Measurements from ENCODE around the gene GH1. TPM values are rescaled to one million over a fixed set of nuclear protein-coding genes. Genes with fewer than 3 reads are reported as not detected.

Gene GH1
- total RNA-seq, 1 experiment from 2014 or later, result not detected

DNA sequence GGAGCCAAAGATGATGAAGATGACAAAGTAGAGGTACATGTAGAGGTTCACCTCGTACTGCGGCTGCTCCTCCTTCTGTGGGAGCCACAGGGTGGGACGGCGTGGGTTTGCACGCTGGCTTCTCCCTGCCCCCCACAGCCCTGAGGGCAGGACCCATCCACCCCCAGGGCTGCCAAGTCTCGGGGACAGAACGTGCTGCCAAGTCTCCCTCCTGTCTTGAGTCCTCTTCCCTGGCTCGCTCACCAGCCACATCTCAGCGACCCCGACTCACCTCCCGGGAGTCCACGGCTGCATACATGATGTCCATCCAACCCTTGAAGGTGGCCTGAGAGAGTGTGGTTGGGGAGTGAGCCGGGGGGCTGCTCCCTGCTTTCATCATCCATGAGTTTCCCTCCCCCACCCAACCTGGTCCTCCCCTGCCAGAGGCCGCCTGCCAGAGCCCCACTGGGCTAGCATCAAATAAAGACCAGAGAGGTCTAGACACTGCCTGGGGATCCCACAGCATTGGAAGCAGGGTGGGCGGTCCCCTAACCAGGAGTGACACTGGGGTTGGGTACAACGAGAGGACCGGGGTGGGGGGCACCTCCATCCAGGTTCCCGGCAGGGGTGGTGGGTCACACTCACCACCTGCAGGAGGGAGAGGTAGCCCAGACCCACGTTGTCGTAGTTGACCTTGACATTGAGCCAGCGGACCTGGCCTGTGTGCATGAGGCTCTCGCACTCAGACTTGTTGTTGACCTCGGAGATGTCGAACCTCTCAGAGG is 26.3 kb upstream of the GH1 start:
- CTCF ChIA-PET, result interaction anchor here (1.5 to 2.9 kb wide), 4 partner anchors 12 to 44 kb away, joined by 3 to 69 read pairs (median 20); partner anchors contain the start of gene GH1
- no peak overlapping the region for H3K4me2 ChIP-seq (ENCODE audit: low read length)

More for the DNA sequence above, 26.3 kb upstream of the GH1 start:
- no TSS peak for BruUV-seq (replicated peaks)
- Histone ChIP-seq H4K20me1 (ENCODE audit: insufficient read depth) (no peaks in the 10 kb centered on the region), H3K4me1 (ENCODE audit: control insufficient read depth in 1 of 2, insufficient read depth in 2 of 2, low read length in 2 of 2) (peaks cover 0 to 4% of the 10 kb centered on the region in 2 experiments; a peak in 1 of 4 replicates), H3K27ac (ENCODE audit: low read depth, low read length) (no peak overlapping the region), H3K4me3 (replicated peaks in 1 of 2; ENCODE audit: low read depth in 1 of 2, low read length in 2 of 2) (no peak overlapping the region), H3K79me2 (ENCODE audit: insufficient read depth, low read length) (no peaks in the 10 kb centered on the region), H2AFZ (ENCODE audit: low read depth, low read length, poor library complexity, severe bottlenecking) (no peak overlapping the region), H3K27me3 (ENCODE audit: insufficient read depth, low read length) (no peaks in the 10 kb centered on the region), H3K9ac (ENCODE audit: low read length) (no peak overlapping the region), H3K9me2 (ENCODE audit: insufficient read depth) (no peaks in the 10 kb centered on the region), H3K9me3 (ENCODE audit: control insufficient read depth in 1 of 2, insufficient read depth in 1 of 2, low read depth in 1 of 2, low read length in 2 of 2) (no peaks in the 10 kb centered on the region), H3K36me3 (ENCODE audit: control insufficient read depth in 1 of 2, insufficient read depth in 2 of 2, low read length in 2 of 2) (no peaks in the 10 kb centered on the region)
- ChIA-PET RAD21 (ENCODE audit: low non-redundant PET in 1 of 2, low total read pairs in 2 of 2, uncharacterized antibody in 2 of 2, unreplicated experiment in 2 of 2) (interaction anchor here in 1 of 2 experiments (2.2 kb wide), 1 partner anchor 26 kb away, joined by 20 read pairs; the partner anchor contains the start of gene GH1), POLR2A (no interaction called here)
- intact Hi-C loops (cut with micrococcal nuclease), result no loop called here
- no peak for TF ChIP-seq POLR2A (IDR thresholded peaks at IDR 0.05; ENCODE audit: borderline replicate concordance, extremely low read depth, insufficient read depth, insufficient read length)
- no peak for TF ChIP-seq JUND (IDR thresholded peaks at IDR 0.05)
- TF ChIP-seq, protein P1, sequence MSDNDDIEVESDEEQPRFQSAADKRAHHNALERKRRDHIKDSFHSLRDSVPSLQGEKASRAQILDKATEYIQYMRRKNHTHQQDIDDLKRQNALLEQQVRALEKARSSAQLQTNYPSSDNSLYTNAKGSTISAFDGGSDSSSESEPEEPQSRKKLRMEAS (IDR thresholded peaks at IDR 0.05), result no peak
- no peak for TF ChIP-seq CEBPB (IDR thresholded peaks at IDR 0.05; ENCODE audit: low read depth)
- TF ChIP-seq FOSL1 (IDR thresholded peaks at IDR 0.05; ENCODE audit: low read depth), result no peak
- TF ChIP-seq, protein P2, sequence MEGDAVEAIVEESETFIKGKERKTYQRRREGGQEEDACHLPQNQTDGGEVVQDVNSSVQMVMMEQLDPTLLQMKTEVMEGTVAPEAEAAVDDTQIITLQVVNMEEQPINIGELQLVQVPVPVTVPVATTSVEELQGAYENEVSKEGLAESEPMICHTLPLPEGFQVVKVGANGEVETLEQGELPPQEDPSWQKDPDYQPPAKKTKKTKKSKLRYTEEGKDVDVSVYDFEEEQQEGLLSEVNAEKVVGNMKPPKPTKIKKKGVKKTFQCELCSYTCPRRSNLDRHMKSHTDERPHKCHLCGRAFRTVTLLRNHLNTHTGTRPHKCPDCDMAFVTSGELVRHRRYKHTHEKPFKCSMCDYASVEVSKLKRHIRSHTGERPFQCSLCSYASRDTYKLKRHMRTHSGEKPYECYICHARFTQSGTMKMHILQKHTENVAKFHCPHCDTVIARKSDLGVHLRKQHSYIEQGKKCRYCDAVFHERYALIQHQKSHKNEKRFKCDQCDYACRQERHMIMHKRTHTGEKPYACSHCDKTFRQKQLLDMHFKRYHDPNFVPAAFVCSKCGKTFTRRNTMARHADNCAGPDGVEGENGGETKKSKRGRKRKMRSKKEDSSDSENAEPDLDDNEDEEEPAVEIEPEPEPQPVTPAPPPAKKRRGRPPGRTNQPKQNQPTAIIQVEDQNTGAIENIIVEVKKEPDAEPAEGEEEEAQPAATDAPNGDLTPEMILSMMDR (IDR thresholded peaks at IDR 0.05 in 2 of 3, conservative IDR thresholded peaks at IDR 0.05 in 1 of 3; ENCODE audit: borderline replicate concordance in 1 of 3, insufficient read depth in 1 of 3, low read depth in 2 of 3, low read length in 2 of 3), result no peak
- no peak for TF ChIP-seq EZH2 (IDR thresholded peaks at IDR 0.05)
- TF ChIP-seq ZNF274 (IDR thresholded peaks at IDR 0.05; ENCODE audit: low read depth, low read length), result no peak
- TF ChIP-seq, protein P3, sequence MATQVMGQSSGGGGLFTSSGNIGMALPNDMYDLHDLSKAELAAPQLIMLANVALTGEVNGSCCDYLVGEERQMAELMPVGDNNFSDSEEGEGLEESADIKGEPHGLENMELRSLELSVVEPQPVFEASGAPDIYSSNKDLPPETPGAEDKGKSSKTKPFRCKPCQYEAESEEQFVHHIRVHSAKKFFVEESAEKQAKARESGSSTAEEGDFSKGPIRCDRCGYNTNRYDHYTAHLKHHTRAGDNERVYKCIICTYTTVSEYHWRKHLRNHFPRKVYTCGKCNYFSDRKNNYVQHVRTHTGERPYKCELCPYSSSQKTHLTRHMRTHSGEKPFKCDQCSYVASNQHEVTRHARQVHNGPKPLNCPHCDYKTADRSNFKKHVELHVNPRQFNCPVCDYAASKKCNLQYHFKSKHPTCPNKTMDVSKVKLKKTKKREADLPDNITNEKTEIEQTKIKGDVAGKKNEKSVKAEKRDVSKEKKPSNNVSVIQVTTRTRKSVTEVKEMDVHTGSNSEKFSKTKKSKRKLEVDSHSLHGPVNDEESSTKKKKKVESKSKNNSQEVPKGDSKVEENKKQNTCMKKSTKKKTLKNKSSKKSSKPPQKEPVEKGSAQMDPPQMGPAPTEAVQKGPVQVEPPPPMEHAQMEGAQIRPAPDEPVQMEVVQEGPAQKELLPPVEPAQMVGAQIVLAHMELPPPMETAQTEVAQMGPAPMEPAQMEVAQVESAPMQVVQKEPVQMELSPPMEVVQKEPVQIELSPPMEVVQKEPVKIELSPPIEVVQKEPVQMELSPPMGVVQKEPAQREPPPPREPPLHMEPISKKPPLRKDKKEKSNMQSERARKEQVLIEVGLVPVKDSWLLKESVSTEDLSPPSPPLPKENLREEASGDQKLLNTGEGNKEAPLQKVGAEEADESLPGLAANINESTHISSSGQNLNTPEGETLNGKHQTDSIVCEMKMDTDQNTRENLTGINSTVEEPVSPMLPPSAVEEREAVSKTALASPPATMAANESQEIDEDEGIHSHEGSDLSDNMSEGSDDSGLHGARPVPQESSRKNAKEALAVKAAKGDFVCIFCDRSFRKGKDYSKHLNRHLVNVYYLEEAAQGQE (IDR thresholded peaks at IDR 0.05; ENCODE audit: low read depth), result no peak
- no peak for TF ChIP-seq SRF (IDR thresholded peaks at IDR 0.05; ENCODE audit: low read depth)
- no peak for TF ChIP-seq TCF7L2 (IDR thresholded peaks at IDR 0.05; ENCODE audit: borderline replicate concordance, extremely low read depth, insufficient read depth, insufficient read length)
- TF ChIP-seq EZH2phosphoT487 (IDR thresholded peaks at IDR 0.05; ENCODE audit: borderline replicate concordance), result no peak
- TF ChIP-seq, protein P4, sequence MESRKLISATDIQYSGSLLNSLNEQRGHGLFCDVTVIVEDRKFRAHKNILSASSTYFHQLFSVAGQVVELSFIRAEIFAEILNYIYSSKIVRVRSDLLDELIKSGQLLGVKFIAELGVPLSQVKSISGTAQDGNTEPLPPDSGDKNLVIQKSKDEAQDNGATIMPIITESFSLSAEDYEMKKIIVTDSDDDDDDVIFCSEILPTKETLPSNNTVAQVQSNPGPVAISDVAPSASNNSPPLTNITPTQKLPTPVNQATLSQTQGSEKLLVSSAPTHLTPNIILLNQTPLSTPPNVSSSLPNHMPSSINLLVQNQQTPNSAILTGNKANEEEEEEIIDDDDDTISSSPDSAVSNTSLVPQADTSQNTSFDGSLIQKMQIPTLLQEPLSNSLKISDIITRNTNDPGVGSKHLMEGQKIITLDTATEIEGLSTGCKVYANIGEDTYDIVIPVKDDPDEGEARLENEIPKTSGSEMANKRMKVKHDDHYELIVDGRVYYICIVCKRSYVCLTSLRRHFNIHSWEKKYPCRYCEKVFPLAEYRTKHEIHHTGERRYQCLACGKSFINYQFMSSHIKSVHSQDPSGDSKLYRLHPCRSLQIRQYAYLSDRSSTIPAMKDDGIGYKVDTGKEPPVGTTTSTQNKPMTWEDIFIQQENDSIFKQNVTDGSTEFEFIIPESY (IDR thresholded peaks at IDR 0.05; ENCODE audit: extremely low read depth, insufficient replicate concordance, low read length), result no peak
- TF ChIP-seq YY1 (IDR thresholded peaks at IDR 0.05; ENCODE audit: extremely low read depth, insufficient replicate concordance, low read depth, low read length), result no peak
- DNase-seq (ENCODE audit: low read depth, low spot score) (no peak), ATAC-seq (no peak)
